Esophagus muscularis mucosa (tissue), 3 donors: ENCODE measurements around the gene UNC13C.

Experiments used
- CTCF ChIP-seq, 3 experiments: fragments of 200-600 bp in 2 of 3; fragments of 450-650 bp in 1 of 3; sonication (generic) in 2 of 3; IDR thresholded peaks; one replicate each; pipeline ENCODE4 v1.5.1; 2017 to 2019; ENCODE audit warnings: antibody characterized with exemption in 3 of 3, mild to moderate bottlenecking in 2 of 3, moderate library complexity in 1 of 3
- POLR2A ChIP-seq: fragments of 450-650 bp; IDR thresholded peaks from one replicate; pipeline ENCODE4 v1.6.1; 2017; ENCODE audit warnings: antibody characterized with exemption, moderate library complexity, mild to moderate bottlenecking, low read depth
- POLR2AphosphoS5 ChIP-seq, 2 donors: sonication (generic); formaldehyde crosslinking; IDR thresholded peaks; one replicate each; pipeline ENCODE4 v1.6.1; 2017; ENCODE audit warnings: antibody characterized with exemption in 2 of 2

- no peak for TF ChIP-seq POLR2A
- no peak for TF ChIP-seq CTCF (IDR thresholded peaks at IDR 0.05)
- no peak for TF ChIP-seq POLR2AphosphoS5 (IDR thresholded peaks at IDR 0.05)
These were observed 118.8 kb downstream of the UNC13C start for GRCh38 chr15:54097019-54097418.
